ENCODE results near the gene KLHDC8A.
A peak's percentile ranks its signal among the peaks of the same experiment; 100 is the strongest.
"Not testable (repeated sequence)": the region's sequence is repeated elsewhere in the genome, so short reads cannot be mapped to it uniquely, and the experiment has no call there.

Gene KLHDC8A

GRCh38 chr1:205371871-205372660, 15.3 kb upstream of the KLHDC8A start:
- no peak for DNase-seq

GRCh38 chr1:205370780-205371179, 14.1 kb upstream of the KLHDC8A start:
- peak; percentile 21 for DNase-seq

GRCh38 chr1:205369701-205370123, 13.0 kb upstream of the KLHDC8A start:
- no peak for DNase-seq

GRCh38 chr1:205368478-205368877, 11.8 kb upstream of the KLHDC8A start:
- no peak for DNase-seq

- DNase-seq, result peak; percentile 67
These were observed 9.3 kb upstream of the KLHDC8A start for GRCh38 chr1:205365945-205366463.

GRCh38 chr1:205365086-205365485, 8.4 kb upstream of the KLHDC8A start:
- not testable (repeated sequence) for DNase-seq

DNA sequence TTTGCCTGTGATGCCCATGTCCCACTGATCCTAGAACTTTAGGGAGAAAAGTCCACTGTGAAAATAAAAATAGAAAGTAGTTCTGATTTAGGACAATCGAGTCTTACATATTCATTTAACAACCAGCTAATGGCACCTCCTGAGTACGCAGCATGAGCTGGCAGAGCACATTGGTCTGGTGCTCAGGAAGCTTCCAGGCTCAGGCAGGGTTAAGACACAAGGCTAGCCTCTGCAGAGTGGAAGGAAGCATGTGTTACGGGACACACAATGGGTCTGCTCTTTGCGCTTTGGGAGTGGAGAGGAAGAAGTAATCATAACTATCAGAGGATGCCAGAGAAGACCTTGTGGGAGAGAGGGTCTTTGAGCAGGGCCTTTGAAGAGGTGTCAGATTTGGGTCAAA, 4.2 kb upstream of the KLHDC8A start:
- no peak for DNase-seq

- peak; percentile 83 for DNase-seq
These were observed 3.2 kb upstream of the KLHDC8A start for GRCh38 chr1:205359771-205360565.

DNA sequence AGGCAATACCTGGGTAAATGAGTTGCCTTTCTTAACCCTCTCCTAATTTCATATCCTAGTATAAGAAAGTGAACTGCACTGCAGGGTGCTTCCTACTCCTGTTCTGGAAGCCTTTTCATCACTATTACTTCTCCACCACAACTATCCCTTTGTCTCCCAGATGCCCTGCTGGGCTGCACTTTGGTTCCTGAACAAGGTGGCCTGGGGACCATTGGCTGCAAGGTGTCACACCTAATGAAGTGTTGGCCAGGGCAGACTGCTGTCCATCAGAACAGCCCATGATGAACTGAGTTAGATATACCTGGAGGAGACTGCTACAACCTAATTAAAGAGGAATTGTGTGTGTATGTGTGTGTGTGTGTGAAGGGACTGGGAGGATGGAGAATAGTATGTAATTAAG, 1.9 kb upstream of the KLHDC8A start:
- DNase-seq, result no peak

DNA sequence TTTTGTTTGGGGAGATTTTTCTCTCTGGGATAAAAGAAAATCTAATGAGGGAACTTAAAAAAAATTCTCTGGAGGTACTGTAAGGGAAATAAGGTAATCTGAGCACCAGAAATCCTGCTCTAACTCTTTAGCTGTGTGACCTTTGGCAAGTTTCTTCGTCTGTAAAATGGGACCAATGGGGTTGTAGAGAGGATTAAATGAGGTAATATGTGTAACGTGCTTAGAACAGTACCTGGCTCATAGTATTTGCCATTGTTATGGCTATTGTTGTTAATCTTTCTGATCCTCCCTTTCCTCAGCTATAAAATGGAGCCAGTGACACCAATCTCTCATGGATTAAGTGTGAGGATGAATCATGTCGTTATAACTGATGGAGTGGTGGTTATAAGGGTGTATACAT, 845 bp upstream of the KLHDC8A start:
- no peak for DNase-seq

DNA sequence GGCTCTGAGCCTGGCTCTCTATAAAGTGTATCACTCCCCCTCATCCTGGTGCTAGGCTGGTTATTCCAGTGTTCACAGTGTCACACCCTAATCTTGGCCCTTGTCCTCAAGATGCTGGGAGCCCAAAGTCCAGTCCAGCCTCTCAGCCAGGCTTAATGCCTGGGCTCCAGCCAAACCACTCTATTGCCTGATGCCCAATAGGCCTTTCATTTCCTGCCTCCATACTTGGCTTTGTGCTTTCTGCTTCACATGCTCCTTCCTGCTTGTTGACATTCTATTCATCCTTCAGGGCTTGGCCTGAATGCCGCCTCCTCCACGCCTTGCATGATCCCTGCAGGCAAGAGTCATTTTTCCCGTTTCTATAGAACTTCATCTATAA, 1.7 kb downstream of the KLHDC8A start:
- no peak for DNase-seq

- peak; percentile 57 for DNase-seq
These were observed 2.3 kb downstream of the KLHDC8A start for GRCh38 chr1:205354259-205355074.

DNA sequence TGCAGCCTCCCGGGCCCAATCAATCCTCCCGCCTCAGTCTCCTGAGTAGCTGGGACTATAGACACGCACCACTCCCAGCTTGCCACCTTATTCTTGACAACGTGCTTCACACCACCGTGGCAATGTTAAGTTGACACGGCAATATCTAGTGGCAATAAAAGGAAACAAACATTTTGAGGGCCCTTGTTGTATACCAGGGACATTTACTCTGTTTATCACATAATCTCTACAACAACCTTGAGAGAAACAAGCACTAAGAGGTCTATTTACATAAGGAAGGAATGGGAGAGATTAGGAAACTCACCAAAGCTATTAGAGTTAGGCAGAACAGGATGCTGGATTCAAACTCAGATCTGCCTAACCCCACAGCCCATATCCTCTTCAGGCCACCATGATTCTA, 3.1 kb downstream of the KLHDC8A start:
- DNase-seq, result no peak

DNA sequence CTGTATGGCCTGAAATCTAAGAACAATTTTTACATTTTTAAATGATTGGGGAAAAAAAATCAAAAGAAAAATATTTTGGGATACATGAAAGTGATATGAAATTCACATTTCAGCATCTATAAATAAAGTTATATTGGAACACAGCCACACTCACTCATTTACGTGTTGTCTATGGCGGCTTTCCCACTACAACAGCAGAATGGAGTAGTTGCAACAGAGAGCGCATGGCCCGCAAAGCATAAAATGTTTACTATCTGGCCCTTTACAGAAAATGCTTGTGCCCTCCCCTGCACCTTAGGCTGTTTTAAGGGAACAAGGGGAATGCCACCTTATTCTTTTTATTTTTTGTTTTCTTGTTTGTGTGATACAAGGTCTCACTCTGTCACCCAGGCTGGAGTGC, 3.5 kb downstream of the KLHDC8A start:
- DNase-seq, result no peak

GRCh38 chr1:205351984-205352713, 4.6 kb downstream of the KLHDC8A start:
- peak; percentile 87 for DNase-seq

- DNase-seq, result peak; percentile 66
These were observed 6.0 kb downstream of the KLHDC8A start for GRCh38 chr1:205350691-205351141.

DNA sequence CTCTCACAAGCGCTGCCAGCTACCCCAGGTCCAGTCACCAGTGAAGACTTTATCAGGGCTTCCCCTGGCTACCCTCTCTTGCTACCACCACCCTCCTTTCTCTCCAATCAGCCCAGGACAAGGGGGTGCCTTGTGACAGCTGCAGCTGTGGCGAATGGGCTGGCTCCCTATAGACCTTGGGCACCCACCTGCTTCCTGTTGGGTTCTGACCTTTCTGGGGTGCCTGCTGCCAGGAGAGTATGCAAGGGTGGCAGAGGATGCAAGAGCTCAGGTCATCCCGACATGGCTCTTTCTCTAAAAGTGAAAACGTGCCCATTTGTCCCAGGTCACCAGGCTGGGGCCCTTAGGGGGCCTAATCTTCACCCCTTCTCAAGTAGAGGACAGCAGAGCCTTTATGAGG, 6.6 kb downstream of the KLHDC8A start:
- DNase-seq, result no peak

GRCh38 chr1:205348554-205349487, 7.9 kb downstream of the KLHDC8A start:
- DNase-seq, result no peak

DNA sequence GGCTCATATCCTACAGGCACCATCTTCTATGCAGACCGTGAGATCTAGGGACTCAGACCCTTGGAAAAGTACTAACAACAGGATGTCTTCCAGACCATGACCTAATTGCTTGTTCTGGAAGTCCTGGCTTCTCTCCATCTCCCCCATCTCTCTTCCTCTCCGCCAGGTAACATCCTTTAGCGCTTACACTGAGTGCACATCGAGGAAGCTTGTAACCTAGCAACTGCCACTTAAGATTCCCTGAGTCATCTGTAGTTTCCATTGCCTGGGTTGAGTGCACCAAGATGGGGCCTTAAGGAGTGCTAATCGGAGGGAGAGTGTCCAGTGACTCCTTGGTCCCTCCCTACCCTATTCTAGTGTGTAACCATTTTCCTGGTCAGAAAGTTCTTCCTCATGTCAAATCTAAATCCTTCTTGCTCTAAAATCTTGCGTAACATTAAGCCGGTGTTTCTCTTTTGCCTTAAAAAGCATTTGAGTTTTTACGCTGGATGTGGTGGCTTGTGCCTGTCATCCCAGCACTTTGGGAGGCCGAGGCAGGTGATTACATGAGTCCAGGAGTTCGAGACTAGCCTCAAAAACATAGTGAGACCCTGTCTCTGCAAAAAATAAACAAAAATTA, 9.7 kb downstream of the KLHDC8A start:
- peak; percentile 62 for DNase-seq

GRCh38 chr1:205345761-205346160, 11.0 kb downstream of the KLHDC8A start:
- DNase-seq, result no peak
